NCI-H82 (cell line): Measurements from ENCODE around the gene GOLGA6L24.
"Not testable (repeated sequence)": the region's sequence is repeated elsewhere in the genome, so short reads cannot be mapped to it uniquely, and the experiment has no call there.

Source experiments
- DNase-seq: peaks from one replicate; lab custom pipeline; 2025; lab: John Stamatoyannopoulos, UW

Gene GOLGA6L24

GRCh38 chr15:28357984-28358383 lies at the start of gene GOLGA6L24:
TSS of gene GOLGA6L24 (minus strand) at chr15:28358084. CDS start at chr15:28358023, 61 bp downstream.
- DNase-seq = not testable (repeated sequence)

- not testable (repeated sequence) for DNase-seq
Measured at GRCh38 chr15:28402774-28403435, 45.0 kb upstream of the GOLGA6L24 start.

GRCh38 chr15:28396022-28396421 lies 38.1 kb upstream of the GOLGA6L24 start:
- not testable (repeated sequence) for DNase-seq

GRCh38 chr15:28380053-28380452 lies 22.2 kb upstream of the GOLGA6L24 start:
- not testable (repeated sequence) for DNase-seq

- not testable (repeated sequence) for DNase-seq
Measured at GRCh38 chr15:28378364-28378763, 20.5 kb upstream of the GOLGA6L24 start, which contains the start of gene GOLGA8F. TSS of gene GOLGA8F (plus strand) at chr15:28378664. CDS start at chr15:28378762, 98 bp downstream.

- DNase-seq = not testable (repeated sequence)
Measured at GRCh38 chr15:28365502-28365901, 7.6 kb upstream of the GOLGA6L24 start.

- DNase-seq = not testable (repeated sequence)
Measured at GRCh38 chr15:28322129-28322588, 35.7 kb downstream of the GOLGA6L24 start, which contains the start of gene HERC2. TSS of gene HERC2 (minus strand) at chr15:28322179. CDS start at chr15:28321433, 746 bp downstream.

- not testable (repeated sequence) for DNase-seq
Measured at GRCh38 chr15:28321358-28322078, 36.4 kb downstream of the GOLGA6L24 start.

- DNase-seq = not testable (repeated sequence)
Measured at GRCh38 chr15:28319725-28320124, 38.2 kb downstream of the GOLGA6L24 start.

GRCh38 chr15:28318828-28319227 lies 39.1 kb downstream of the GOLGA6L24 start:
- not testable (repeated sequence) for DNase-seq

GRCh38 chr15:28318122-28318521 lies 39.8 kb downstream of the GOLGA6L24 start:
- DNase-seq = not testable (repeated sequence)

GRCh38 chr15:28316958-28317357 lies 40.9 kb downstream of the GOLGA6L24 start:
- not testable (repeated sequence) for DNase-seq

- DNase-seq = not testable (repeated sequence)
Measured at GRCh38 chr15:28310454-28310853, 47.4 kb downstream of the GOLGA6L24 start.

GRCh38 chr15:28308718-28309117 lies 49.2 kb downstream of the GOLGA6L24 start:
- not testable (repeated sequence) for DNase-seq
